Muscle layer of duodenum (tissue), 2 donors: ENCODE results near the gene USP16.
A peak's percentile ranks its signal among the peaks of the same experiment; 100 is the strongest.
"Not testable (repeated sequence)": the region's sequence is repeated elsewhere in the genome, so short reads cannot be mapped to it uniquely, and the experiment has no call there.

Source experiments
- H3K27ac ChIP-seq: one replicate; pipeline ENCODE4 v1.7.0; 2013; ENCODE audit warnings: mild to moderate bottlenecking, low read length
- H3K27me3 ChIP-seq: one replicate; pipeline ENCODE4 v1.7.0; 2013; ENCODE audit warnings: low read depth, mild to moderate bottlenecking, control low read depth, low read length
- H3K36me3 ChIP-seq, 2 donors: one replicate each; pipeline ENCODE4 v1.7.0; 2013; ENCODE audit warnings: low read length in 2 of 2, control low read depth in 1 of 2, mild to moderate bottlenecking in 1 of 2; ENCODE audit not compliant: insufficient read depth in 2 of 2, control insufficient read depth in 1 of 2
- H3K4me1 ChIP-seq, 2 donors: one replicate each; pipeline ENCODE4 v1.7.0; 2013; ENCODE audit warnings: low read length in 2 of 2, mild to moderate bottlenecking in 2 of 2, control low read depth in 1 of 2, moderate library complexity in 1 of 2; ENCODE audit not compliant: insufficient read depth in 2 of 2, control insufficient read depth in 1 of 2
- H3K4me3 ChIP-seq, 2 donors: one replicate each; pipeline ENCODE4 v1.7.0; 2013; ENCODE audit warnings: low read length in 2 of 2, low read depth in 1 of 2, mild to moderate bottlenecking in 1 of 2
- H3K9me3 ChIP-seq, 2 donors: one replicate each; pipeline ENCODE4 v1.7.0; 2013; ENCODE audit warnings: low read length in 2 of 2, control low read depth in 1 of 2, mild to moderate bottlenecking in 1 of 2; ENCODE audit not compliant: control insufficient read depth in 1 of 2
- donor health status: healthy.

The USP16 gene

GRCh38 chr21:29074007-29074376, 49.5 kb downstream of the USP16 start:
- Histone ChIP-seq H3K27me3 (no peaks in the 10 kb centered on the region), H3K27ac (peak overlapping the region; percentile 98), H3K4me3 (peak overlapping the region; percentile 82 to 95), H3K36me3 (peaks cover 0 to 1% of the 10 kb centered on the region in 2 donors), H3K4me1 (peaks cover 16 to 22% of the 10 kb centered on the region in 2 donors), H3K9me3 (no peaks in the 10 kb centered on the region)

GRCh38 chr21:29074783-29075182, 50.3 kb downstream of the USP16 start:
- Histone ChIP-seq H3K36me3 (no peaks in the 10 kb centered on the region), H3K27ac (no peak overlapping the region), H3K4me3 (no peak overlapping the region), H3K4me1 (peaks cover 17 to 22% of the 10 kb centered on the region in 2 donors), H3K9me3 (no peaks in the 10 kb centered on the region), H3K27me3 (no peaks in the 10 kb centered on the region)

- no peaks in the 10 kb centered on the region for H3K9me3 ChIP-seq
- no peaks in the 10 kb centered on the region for H3K27me3 ChIP-seq
- peak overlapping the region; percentile 19 for H3K27ac ChIP-seq
- peaks cover 17 to 22% of the 10 kb centered on the region in 2 donors for H3K4me1 ChIP-seq
- H3K36me3 ChIP-seq, result no peaks in the 10 kb centered on the region
- peak overlapping the region; percentile 40 to 72 for H3K4me3 ChIP-seq
Observed at GRCh38 chr21:29075706-29076466, 51.4 kb downstream of the USP16 start.

- not testable (repeated sequence) for H3K27me3 ChIP-seq, H3K36me3 ChIP-seq, H3K9me3 ChIP-seq
- peak overlapping the region; percentile 93 for H3K27ac ChIP-seq
- peak overlapping the region; percentile 72 to 76 for H3K4me3 ChIP-seq
- H3K4me1 ChIP-seq, result peaks cover 11 to 12% of the 10 kb centered on the region in 2 donors
Observed at GRCh38 chr21:29076731-29077640, 52.5 kb downstream of the USP16 start.

- Histone ChIP-seq H3K36me3 (no peaks in the 10 kb centered on the region), H3K4me3 (peak overlapping the region; percentile 72 to 76), H3K9me3 (no peaks in the 10 kb centered on the region), H3K4me1 (peaks cover 4 to 5% of the 10 kb centered on the region in 2 donors), H3K27me3 (no peaks in the 10 kb centered on the region), H3K27ac (peak overlapping the region; percentile 93)
Observed at GRCh38 chr21:29077651-29078090, 53.2 kb downstream of the USP16 start.

- no peak overlapping the region for H3K4me3 ChIP-seq
- H3K36me3 ChIP-seq, result no peaks in the 10 kb centered on the region
- no peak overlapping the region for H3K27ac ChIP-seq
- H3K9me3 ChIP-seq, result no peaks in the 10 kb centered on the region
- no peaks in the 10 kb centered on the region for H3K27me3 ChIP-seq
- peaks cover 4 to 5% of the 10 kb centered on the region in 2 donors for H3K4me1 ChIP-seq
Observed at GRCh38 chr21:29078869-29079767, 54.6 kb downstream of the USP16 start.

- Histone ChIP-seq H3K36me3 (no peaks in the 10 kb centered on the region), H3K4me3 (peak overlapping the region in 1 of 2 donors; percentile 7), H3K9me3 (no peaks in the 10 kb centered on the region), H3K27me3 (no peaks in the 10 kb centered on the region), H3K27ac (no peak overlapping the region), H3K4me1 (peaks cover 4 to 5% of the 10 kb centered on the region in 2 donors)
Observed at GRCh38 chr21:29080454-29080941, 56.0 kb downstream of the USP16 start.

GRCh38 chr21:29082046-29082815, 57.8 kb downstream of the USP16 start:
- no peak overlapping the region for H3K4me3 ChIP-seq
- H3K27me3 ChIP-seq, result no peaks in the 10 kb centered on the region
- no peaks in the 10 kb centered on the region for H3K36me3 ChIP-seq
- no peak overlapping the region for H3K27ac ChIP-seq
- H3K9me3 ChIP-seq, result no peaks in the 10 kb centered on the region
- peaks cover 4 to 5% of the 10 kb centered on the region in 2 donors for H3K4me1 ChIP-seq

- Histone ChIP-seq H3K27ac (no peak overlapping the region), H3K4me1 (peaks cover 4 to 5% of the 10 kb centered on the region in 2 donors), H3K4me3 (no peak overlapping the region), H3K36me3 (no peaks in the 10 kb centered on the region), H3K27me3 (no peaks in the 10 kb centered on the region), H3K9me3 (no peaks in the 10 kb centered on the region)
Observed at GRCh38 chr21:29083306-29083705, 58.8 kb downstream of the USP16 start.

- H3K27ac ChIP-seq, result no peak overlapping the region
- H3K4me1 ChIP-seq, result peaks cover 0 to 1% of the 10 kb centered on the region in 2 donors
- H3K9me3 ChIP-seq, result no peaks in the 10 kb centered on the region
- H3K4me3 ChIP-seq, result no peak overlapping the region
- H3K27me3 ChIP-seq, result no peaks in the 10 kb centered on the region
- no peaks in the 10 kb centered on the region for H3K36me3 ChIP-seq
Observed at GRCh38 chr21:29084372-29084771, 59.9 kb downstream of the USP16 start.
